ENCODE data around the gene UBAC2. TPM values are rescaled to one million over a fixed set of nuclear protein-coding genes. Genes with fewer than 3 reads are reported as not detected.
A peak's percentile ranks its signal among the peaks of the same experiment; 100 is the strongest.

UBAC2 gene
- polyA plus RNA-seq, 3 donors: 59.6 to 113 (median 96.7) TPM

GRCh38 chr13:99231721-99232120, 31.1 kb downstream of the UBAC2 start:
- H3K9me3 Mint-ChIP-seq: no peaks in the 10 kb centered on the region
- no peaks in the 10 kb centered on the region for H3K9me3 ChIP-seq (replicated peaks in 1 of 2; ENCODE audit: control insufficient read depth in 1 of 2, insufficient read depth in 1 of 2, low read length in 2 of 2)
- H3K36me3 Mint-ChIP-seq: peaks cover 11 to 13% of the 10 kb centered on the region in 2 donors
- H3K4me2 ChIP-seq (replicated peaks; ENCODE audit: extremely low read depth, low read length, poor library complexity, severe bottlenecking): peak overlapping the region; percentile 36
- H3K27ac ChIP-seq (ENCODE audit: low read depth in 1 of 2, low read length in 2 of 2): peak overlapping the region; percentile 83 to 87
- intact Hi-C loops (cut with micrococcal nuclease): no loop called here
- peak overlapping the region in 1 of 3 experiments; percentile 2 for H3K4me3 ChIP-seq (replicated peaks in 1 of 3; ENCODE audit: low read depth in 2 of 3, low read length in 3 of 3)
- H3K27me3 Mint-ChIP-seq (ENCODE audit: low read depth in 3 of 3): peaks cover 0 to 3% (median 0%) of the 10 kb centered on the region in 3 donors
- H3K36me3 ChIP-seq (replicated peaks in 1 of 2; ENCODE audit: control insufficient read depth in 1 of 2, insufficient read depth in 2 of 2, low read length in 2 of 2): peaks cover 0 to 4% of the 10 kb centered on the region in 2 donors
- H3K27ac Mint-ChIP-seq: peak overlapping the region; percentile 87 to 98 (median 97)
- H3K4me3 Mint-ChIP-seq: peak overlapping the region in 1 of 2 donors; percentile 59
- H3K4me1 Mint-ChIP-seq: peaks cover 56% of the 10 kb centered on the region
- H3K27me3 ChIP-seq (ENCODE audit: control insufficient read depth in 2 of 2, insufficient read depth in 2 of 2, low read length in 2 of 2): no peaks in the 10 kb centered on the region
- peaks cover 100% of the 10 kb centered on the region for H3K79me2 ChIP-seq (ENCODE audit: insufficient read depth, low read length)
- peaks cover 56 to 61% of the 10 kb centered on the region in 2 donors for H3K4me1 ChIP-seq (ENCODE audit: control insufficient read depth in 1 of 2, insufficient read depth in 2 of 2, low read length in 2 of 2)
- peak overlapping the region; percentile 30 for H3K9ac ChIP-seq (ENCODE audit: insufficient read depth, low read length, poor library complexity, severe bottlenecking)
- no peak overlapping the region for H2AFZ ChIP-seq (ENCODE audit: insufficient read depth, low read depth, low read length, poor library complexity, severe bottlenecking)
- 0% methylated on average over 1 of the region's 1 CpG for WGBS (ENCODE audit: insufficient coverage)
- DNase-seq: peak; percentile 89 to 93 (median 90)
- no peak for TF ChIP-seq CTCF (IDR thresholded peaks at IDR 0.05)
- peaks cover 13% of the 10 kb centered on the region for H4K20me1 ChIP-seq (ENCODE audit: insufficient read depth, low read length)

GRCh38 chr13:99237981-99238662, 37.5 kb downstream of the UBAC2 start:
- Histone ChIP-seq H3K27ac (ENCODE audit: low read depth in 1 of 2, low read length in 2 of 2) (peak overlapping the region; percentile 62 to 69), H3K9ac (ENCODE audit: insufficient read depth, low read length, poor library complexity, severe bottlenecking) (peak overlapping the region; percentile 25), H3K27me3 (ENCODE audit: control insufficient read depth in 2 of 2, insufficient read depth in 2 of 2, low read length in 2 of 2) (no peaks in the 10 kb centered on the region), H3K4me3 (replicated peaks in 1 of 3; ENCODE audit: low read depth in 2 of 3, low read length in 3 of 3) (peak overlapping the region; percentile 17 to 60 (median 55)), H2AFZ (ENCODE audit: insufficient read depth, low read depth, low read length, poor library complexity, severe bottlenecking) (peak overlapping the region; percentile 15), H3K79me2 (ENCODE audit: insufficient read depth, low read length) (peaks cover 82% of the 10 kb centered on the region), H3K4me1 (ENCODE audit: control insufficient read depth in 1 of 2, insufficient read depth in 2 of 2, low read length in 2 of 2) (peaks cover 28 to 30% of the 10 kb centered on the region in 2 donors), H3K36me3 (replicated peaks in 1 of 2; ENCODE audit: control insufficient read depth in 1 of 2, insufficient read depth in 2 of 2, low read length in 2 of 2) (peaks cover 7 to 24% of the 10 kb centered on the region in 2 donors), H4K20me1 (ENCODE audit: insufficient read depth, low read length) (no peaks in the 10 kb centered on the region), H3K9me3 (replicated peaks in 1 of 2; ENCODE audit: control insufficient read depth in 1 of 2, insufficient read depth in 1 of 2, low read length in 2 of 2) (no peaks in the 10 kb centered on the region), H3K4me2 (replicated peaks; ENCODE audit: extremely low read depth, low read length, poor library complexity, severe bottlenecking) (peak overlapping the region; percentile 70)
- H3K9me3 Mint-ChIP-seq: no peaks in the 10 kb centered on the region
- H3K27me3 Mint-ChIP-seq (ENCODE audit: low read depth in 3 of 3): no peaks in the 10 kb centered on the region
- H3K4me1 Mint-ChIP-seq: peaks cover 38% of the 10 kb centered on the region
- WGBS (ENCODE audit: insufficient coverage): 31% methylated on average over 3 of the region's 8 CpGs
- intact Hi-C loops (cut with micrococcal nuclease): no loop called here
- H3K4me3 Mint-ChIP-seq: peak overlapping the region; percentile 73 to 86
- H3K27ac Mint-ChIP-seq: peak overlapping the region; percentile 87 to 96 (median 91)
- DNase-seq: no peak
- H3K36me3 Mint-ChIP-seq: peaks cover 32% of the 10 kb centered on the region in 2 donors
- TF ChIP-seq CTCF (IDR thresholded peaks at IDR 0.05): no peak

Data from CD14-positive monocyte (primary cell).